ENCODE measurements around the gene DCDC1. TPM values are rescaled to one million over a fixed set of nuclear protein-coding genes. Genes with fewer than 3 reads are reported as not detected.

The DCDC1 gene
- total RNA-seq, 1 experiment from 2014 or later, result not detected

GRCh38 chr11:31246451-31247165 is 122.9 kb downstream of the DCDC1 start:
- ChIA-PET POLR2A (no interaction called here), CTCF (no interaction called here)
- TF ChIP-seq SIN3A (IDR thresholded peaks at IDR 0.05; ENCODE audit: borderline replicate concordance, insufficient read depth, low read depth, low read length), result no peak
- no peak for TF ChIP-seq CTCF (IDR thresholded peaks at IDR 0.05)
- no peak for TF ChIP-seq POLR2AphosphoS5 (IDR thresholded peaks at IDR 0.05; ENCODE audit: low read depth, low read length)
- TF ChIP-seq REST (IDR thresholded peaks at IDR 0.05; ENCODE audit: insufficient read depth in 1 of 2, low read depth in 2 of 2, low read length in 1 of 2), result no peak
- TF ChIP-seq TCF7L2 (IDR thresholded peaks at IDR 0.05; ENCODE audit: low read depth, low read length), result no peak
- ATAC-seq, result no peak
- H3K36me3 ChIP-seq (ENCODE audit: control insufficient read depth, insufficient read depth, low read length), result no peaks in the 10 kb centered on the region
- intact Hi-C loops (cut with micrococcal nuclease; ENCODE audit: unreplicated experiment), result no loop called here
- H3K4me1 ChIP-seq (ENCODE audit: control insufficient read depth, insufficient read depth, low read length), result no peaks in the 10 kb centered on the region
- no peaks in the 10 kb centered on the region for H3K9me3 ChIP-seq (ENCODE audit: control insufficient read depth, insufficient read depth, low read depth, low read length)
- H3K27me3 ChIP-seq (ENCODE audit: control insufficient read depth, insufficient read depth, low read length), result peaks cover 2% of the 10 kb centered on the region; the same call in 1 of the 2 replicates
- in situ Hi-C loops (cut with HindIII; ENCODE audit: low pct_unique_long_range_greater_than_20kb, low sequenced_read_pairs), result no loop called here
- no peak overlapping the region for H3K27ac ChIP-seq (ENCODE audit: low read length)
- DNase-seq (ENCODE audit: low read depth, low spot score), result no peak
- H3K4me3 ChIP-seq (ENCODE audit: low read depth in 2 of 2, low read length in 2 of 2), result no peak overlapping the region
- BruUV-seq (replicated peaks), result no TSS peak

- in situ Hi-C loops (cut with HindIII; ENCODE audit: low pct_unique_long_range_greater_than_20kb, low sequenced_read_pairs) (no loop called here), intact Hi-C loops (cut with micrococcal nuclease; ENCODE audit: unreplicated experiment) (no loop called here)
- no peaks in the 10 kb centered on the region for H3K36me3 ChIP-seq (ENCODE audit: control insufficient read depth, insufficient read depth, low read length)
- CTCF ChIA-PET, result no interaction called here
- no peak for DNase-seq (ENCODE audit: low read depth, low spot score)
- no peaks in the 10 kb centered on the region for H3K9me3 ChIP-seq (ENCODE audit: control insufficient read depth, insufficient read depth, low read depth, low read length)
- no peak overlapping the region for H3K27ac ChIP-seq (ENCODE audit: low read length)
- ATAC-seq, result no peak
- no peak overlapping the region for H3K4me3 ChIP-seq (ENCODE audit: low read depth in 2 of 2, low read length in 2 of 2)
- POLR2A ChIA-PET, result no interaction called here
- peaks cover 2% of the 10 kb centered on the region; the same call in 1 of the 2 replicates for H3K27me3 ChIP-seq (ENCODE audit: control insufficient read depth, insufficient read depth, low read length)
- no TSS peak for BruUV-seq (replicated peaks)
- H3K4me1 ChIP-seq (ENCODE audit: control insufficient read depth, insufficient read depth, low read length), result no peaks in the 10 kb centered on the region
- TF ChIP-seq POLR2AphosphoS5 (IDR thresholded peaks at IDR 0.05; ENCODE audit: low read depth, low read length) (no peak), SIN3A (IDR thresholded peaks at IDR 0.05; ENCODE audit: borderline replicate concordance, insufficient read depth, low read depth, low read length) (no peak), REST (IDR thresholded peaks at IDR 0.05; ENCODE audit: insufficient read depth in 1 of 2, low read depth in 2 of 2, low read length in 1 of 2) (no peak), CTCF (IDR thresholded peaks at IDR 0.05) (no peak), TCF7L2 (IDR thresholded peaks at IDR 0.05; ENCODE audit: low read depth, low read length) (no peak)
Measured at GRCh38 chr11:31243706-31244105, 125.8 kb downstream of the DCDC1 start.

All from Panc1 (cell line).